CD8-positive, alpha-beta memory T cell (primary cell): ENCODE results near the gene CTNNA2. TPM values are rescaled to one million over a fixed set of nuclear protein-coding genes. Genes with fewer than 3 reads are reported as not detected.

Experiments
- CTCF ChIA-PET: fragments of 350-600 bp; sonication (Branson Sonifier 250); formaldehyde crosslinking; loops from one replicate; lab custom pipeline; 2021; ENCODE audit warnings: antibody characterized with exemption; lab: Charles Lee
- POLR2A ChIA-PET: fragments of 350-600 bp; sonication (Branson Sonifier 250); formaldehyde crosslinking; loops from one replicate; lab custom pipeline; 2021; ENCODE audit warnings: antibody characterized with exemption; lab: Charles Lee
- DNase-seq, 5 donors: peaks; one replicate each; pipeline versions ENCODE4 v3.0.0 to v3.0.0-alpha.2; 2020 to 2022; ENCODE audit warnings: mixed read lengths in 1 of 5
- H3K27ac ChIP-seq: one replicate; pipeline ENCODE4 v1.7.0; 2013; ENCODE audit warnings: low read depth, mild to moderate bottlenecking, low read length, moderate library complexity
- H3K27me3 ChIP-seq: 2 replicates; pipeline ENCODE4 v1.7.0; 2013; ENCODE audit warnings: low read length, mild to moderate bottlenecking; ENCODE audit not compliant: insufficient read depth, poor library complexity, severe bottlenecking
- H3K36me3 ChIP-seq: 2 replicates; pipeline ENCODE4 v1.7.0; 2013; ENCODE audit warnings: mild to moderate bottlenecking, low read length, moderate library complexity; ENCODE audit not compliant: insufficient read depth
- H3K4me1 ChIP-seq: 2 replicates; pipeline ENCODE4 v1.7.0; 2013; ENCODE audit warnings: mild to moderate bottlenecking, low read length, moderate library complexity; ENCODE audit not compliant: insufficient read depth
- H3K4me3 ChIP-seq: 2 replicates; pipeline ENCODE4 v1.7.0; 2013; ENCODE audit warnings: mild to moderate bottlenecking, low read length
- H3K9me3 ChIP-seq: 2 replicates; pipeline ENCODE4 v1.7.0; 2013; ENCODE audit warnings: mild to moderate bottlenecking, low read length
- H3K27ac Mint-ChIP-seq, 8 donors: one replicate each; pipeline ENCODE4 v1.8.0; 2020 to 2021; ENCODE audit warnings: mixed read lengths in 8 of 8, mild to moderate bottlenecking in 6 of 8, inconsistent platforms in 3 of 8, moderate library complexity in 3 of 8
- H3K27me3 Mint-ChIP-seq, 2 donors: one replicate each; pipeline ENCODE4 v1.8.0; 2020 to 2021; ENCODE audit warnings: mixed read lengths in 2 of 2, mild to moderate bottlenecking in 1 of 2, moderate library complexity in 1 of 2
- H3K36me3 Mint-ChIP-seq, 3 donors: one replicate each; pipeline ENCODE4 v1.8.0; 2020 to 2021; ENCODE audit warnings: mixed read lengths in 3 of 3, inconsistent platforms in 1 of 3, mild to moderate bottlenecking in 1 of 3
- H3K4me1 Mint-ChIP-seq, 3 donors: one replicate each; pipeline ENCODE4 v1.8.0; 2020 to 2021; ENCODE audit warnings: mixed read lengths in 3 of 3, inconsistent platforms in 1 of 3, mild to moderate bottlenecking in 1 of 3
- H3K4me3 Mint-ChIP-seq, 7 donors: one replicate each; pipeline ENCODE4 v1.8.0; 2020 to 2021; ENCODE audit warnings: mixed read lengths in 7 of 7, mild to moderate bottlenecking in 6 of 7, moderate library complexity in 4 of 7, inconsistent platforms in 2 of 7
- H3K9me3 Mint-ChIP-seq, 5 donors: one replicate each; pipeline ENCODE4 v1.8.0; 2020 to 2022; ENCODE audit warnings: mixed read lengths in 5 of 5, mild to moderate bottlenecking in 3 of 5, moderate library complexity in 2 of 5, inconsistent platforms in 1 of 5
- polyA plus RNA-seq: library from polyadenylated mRNA; unstranded; fragments of 300-500 nt; fragmentation: Illumina TruSeq; gene quantifications from one replicate; pipeline ENCODE4 v1.2.3, GENCODE V29; 2021
- total RNA-seq, 2 experiments: library from RNA; stranded (reverse); gene quantifications; one replicate each; pipeline ENCODE4 v1.2.3, GENCODE V29; 2021

CTNNA2 gene
- total and polyA plus RNA-seq, 3 experiments from 2014 or later, result not detected

- Mint-ChIP-seq H3K4me3 (no peak overlapping the region), H3K4me1 (no peaks in the 10 kb centered on the region), H3K9me3 (peaks cover 3 to 31% (median 13%) of the 10 kb centered on the region in 5 donors), H3K27ac (no peak overlapping the region), H3K27me3 (no peaks in the 10 kb centered on the region), H3K36me3 (no peaks in the 10 kb centered on the region)
- Histone ChIP-seq H3K27ac (no peak overlapping the region), H3K36me3 (no peaks in the 10 kb centered on the region), H3K4me3 (no peak overlapping the region), H3K4me1 (no peaks in the 10 kb centered on the region), H3K27me3 (no peaks in the 10 kb centered on the region), H3K9me3 (no peaks in the 10 kb centered on the region)
- POLR2A ChIA-PET, result no interaction called here
- CTCF ChIA-PET, result no interaction called here
- no peak for DNase-seq
Measured at GRCh38 chr2:79695248-79695647, 182.4 kb downstream of the CTNNA2 start.

- H3K4me1 ChIP-seq, result no peaks in the 10 kb centered on the region
- no peak for DNase-seq
- Mint-ChIP-seq H3K4me3 (no peak overlapping the region), H3K9me3 (peaks cover 3 to 31% (median 16%) of the 10 kb centered on the region in 5 donors), H3K27ac (no peak overlapping the region), H3K27me3 (no peaks in the 10 kb centered on the region), H3K4me1 (no peaks in the 10 kb centered on the region), H3K36me3 (no peaks in the 10 kb centered on the region)
- H3K27ac ChIP-seq, result no peak overlapping the region
- H3K27me3 ChIP-seq, result no peaks in the 10 kb centered on the region
- H3K4me3 ChIP-seq, result no peak overlapping the region
- no peaks in the 10 kb centered on the region for H3K9me3 ChIP-seq
- POLR2A ChIA-PET, result no interaction called here
- H3K36me3 ChIP-seq, result no peaks in the 10 kb centered on the region
- CTCF ChIA-PET, result no interaction called here
Measured at GRCh38 chr2:79697200-79697599, 184.3 kb downstream of the CTNNA2 start.

- Histone ChIP-seq H3K4me1 (no peaks in the 10 kb centered on the region), H3K27ac (no peak overlapping the region), H3K9me3 (no peaks in the 10 kb centered on the region), H3K36me3 (no peaks in the 10 kb centered on the region), H3K27me3 (no peaks in the 10 kb centered on the region), H3K4me3 (no peak overlapping the region)
- H3K4me1 Mint-ChIP-seq, result no peaks in the 10 kb centered on the region
- DNase-seq, result no peak
- peaks cover 6 to 28% (median 17%) of the 10 kb centered on the region in 5 donors for H3K9me3 Mint-ChIP-seq
- no peak overlapping the region for H3K27ac Mint-ChIP-seq
- ChIA-PET CTCF (no interaction called here), POLR2A (no interaction called here)
- H3K27me3 Mint-ChIP-seq, result no peaks in the 10 kb centered on the region
- no peaks in the 10 kb centered on the region for H3K36me3 Mint-ChIP-seq
- H3K4me3 Mint-ChIP-seq, result no peak overlapping the region
Measured at GRCh38 chr2:79700651-79701050, 187.8 kb downstream of the CTNNA2 start.

GRCh38 chr2:79702905-79703304 is 190.1 kb downstream of the CTNNA2 start:
- Histone ChIP-seq H3K27ac (no peak overlapping the region), H3K4me3 (no peak overlapping the region), H3K9me3 (no peaks in the 10 kb centered on the region), H3K4me1 (no peaks in the 10 kb centered on the region), H3K27me3 (no peaks in the 10 kb centered on the region), H3K36me3 (no peaks in the 10 kb centered on the region)
- Mint-ChIP-seq H3K4me3 (no peak overlapping the region), H3K36me3 (no peaks in the 10 kb centered on the region), H3K9me3 (peaks cover 7 to 29% (median 15%) of the 10 kb centered on the region in 5 donors), H3K27ac (no peak overlapping the region), H3K4me1 (no peaks in the 10 kb centered on the region), H3K27me3 (no peaks in the 10 kb centered on the region)
- no peak for DNase-seq
- CTCF ChIA-PET, result no interaction called here
- POLR2A ChIA-PET, result no interaction called here

- H3K27ac ChIP-seq, result no peak overlapping the region
- no peaks in the 10 kb centered on the region for H3K27me3 ChIP-seq
- no peaks in the 10 kb centered on the region for H3K9me3 ChIP-seq
- Mint-ChIP-seq H3K36me3 (no peaks in the 10 kb centered on the region), H3K27ac (no peak overlapping the region), H3K9me3 (peaks cover 8 to 16% (median 11%) of the 10 kb centered on the region in 5 donors), H3K4me1 (no peaks in the 10 kb centered on the region), H3K27me3 (no peaks in the 10 kb centered on the region), H3K4me3 (no peak overlapping the region)
- ChIA-PET POLR2A (no interaction called here), CTCF (no interaction called here)
- no peak for DNase-seq
- no peak overlapping the region for H3K4me3 ChIP-seq
- H3K36me3 ChIP-seq, result no peaks in the 10 kb centered on the region
- H3K4me1 ChIP-seq, result no peaks in the 10 kb centered on the region
Measured at GRCh38 chr2:79711098-79711497, 198.2 kb downstream of the CTNNA2 start.

GRCh38 chr2:79713131-79713785 is 200.4 kb downstream of the CTNNA2 start:
- no peaks in the 10 kb centered on the region for H3K4me1 Mint-ChIP-seq
- Histone ChIP-seq H3K4me3 (no peak overlapping the region), H3K36me3 (no peaks in the 10 kb centered on the region), H3K27me3 (no peaks in the 10 kb centered on the region), H3K9me3 (no peaks in the 10 kb centered on the region), H3K4me1 (no peaks in the 10 kb centered on the region), H3K27ac (no peak overlapping the region)
- H3K27me3 Mint-ChIP-seq, result no peaks in the 10 kb centered on the region
- no peak for DNase-seq
- CTCF ChIA-PET, result no interaction called here
- H3K27ac Mint-ChIP-seq, result no peak overlapping the region
- POLR2A ChIA-PET, result no interaction called here
- H3K4me3 Mint-ChIP-seq, result no peak overlapping the region
- H3K36me3 Mint-ChIP-seq, result no peaks in the 10 kb centered on the region
- H3K9me3 Mint-ChIP-seq, result peaks cover 5 to 19% (median 14%) of the 10 kb centered on the region in 5 donors

GRCh38 chr2:79714283-79714682 is 201.4 kb downstream of the CTNNA2 start:
- ChIA-PET CTCF (no interaction called here), POLR2A (no interaction called here)
- Mint-ChIP-seq H3K4me1 (no peaks in the 10 kb centered on the region), H3K27me3 (no peaks in the 10 kb centered on the region), H3K36me3 (no peaks in the 10 kb centered on the region), H3K27ac (no peak overlapping the region), H3K9me3 (peaks cover 5 to 18% (median 12%) of the 10 kb centered on the region in 5 donors), H3K4me3 (no peak overlapping the region)
- no peak overlapping the region for H3K4me3 ChIP-seq
- no peak overlapping the region for H3K27ac ChIP-seq
- no peaks in the 10 kb centered on the region for H3K4me1 ChIP-seq
- H3K36me3 ChIP-seq, result no peaks in the 10 kb centered on the region
- H3K27me3 ChIP-seq, result no peaks in the 10 kb centered on the region
- no peak for DNase-seq
- H3K9me3 ChIP-seq, result no peaks in the 10 kb centered on the region

- Histone ChIP-seq H3K9me3 (no peaks in the 10 kb centered on the region), H3K27me3 (no peaks in the 10 kb centered on the region), H3K36me3 (no peaks in the 10 kb centered on the region), H3K27ac (no peak overlapping the region), H3K4me1 (no peaks in the 10 kb centered on the region), H3K4me3 (no peak overlapping the region)
- no peaks in the 10 kb centered on the region for H3K27me3 Mint-ChIP-seq
- no peak overlapping the region for H3K4me3 Mint-ChIP-seq
- H3K4me1 Mint-ChIP-seq, result no peaks in the 10 kb centered on the region
- POLR2A ChIA-PET, result no interaction called here
- no peak for DNase-seq
- CTCF ChIA-PET, result no interaction called here
- H3K9me3 Mint-ChIP-seq, result peaks cover 5 to 18% (median 9%) of the 10 kb centered on the region in 5 donors
- H3K27ac Mint-ChIP-seq, result no peak overlapping the region
- no peaks in the 10 kb centered on the region for H3K36me3 Mint-ChIP-seq
Measured at GRCh38 chr2:79715338-79715737, 202.5 kb downstream of the CTNNA2 start.
